DMS53 treated with DMSO at 0.1 percent for 48 hours (cell line): Measurements from ENCODE around the gene CEP170B.
"Not testable (repeated sequence)": the region's sequence is repeated elsewhere in the genome, so short reads cannot be mapped to it uniquely, and the experiment has no call there.

ENCODE experiments used
- DNase-seq: peaks from one replicate; lab custom pipeline; 2025; ENCODE audit not compliant: unreplicated experiment; lab: John Stamatoyannopoulos, UW

Gene CEP170B

DNA sequence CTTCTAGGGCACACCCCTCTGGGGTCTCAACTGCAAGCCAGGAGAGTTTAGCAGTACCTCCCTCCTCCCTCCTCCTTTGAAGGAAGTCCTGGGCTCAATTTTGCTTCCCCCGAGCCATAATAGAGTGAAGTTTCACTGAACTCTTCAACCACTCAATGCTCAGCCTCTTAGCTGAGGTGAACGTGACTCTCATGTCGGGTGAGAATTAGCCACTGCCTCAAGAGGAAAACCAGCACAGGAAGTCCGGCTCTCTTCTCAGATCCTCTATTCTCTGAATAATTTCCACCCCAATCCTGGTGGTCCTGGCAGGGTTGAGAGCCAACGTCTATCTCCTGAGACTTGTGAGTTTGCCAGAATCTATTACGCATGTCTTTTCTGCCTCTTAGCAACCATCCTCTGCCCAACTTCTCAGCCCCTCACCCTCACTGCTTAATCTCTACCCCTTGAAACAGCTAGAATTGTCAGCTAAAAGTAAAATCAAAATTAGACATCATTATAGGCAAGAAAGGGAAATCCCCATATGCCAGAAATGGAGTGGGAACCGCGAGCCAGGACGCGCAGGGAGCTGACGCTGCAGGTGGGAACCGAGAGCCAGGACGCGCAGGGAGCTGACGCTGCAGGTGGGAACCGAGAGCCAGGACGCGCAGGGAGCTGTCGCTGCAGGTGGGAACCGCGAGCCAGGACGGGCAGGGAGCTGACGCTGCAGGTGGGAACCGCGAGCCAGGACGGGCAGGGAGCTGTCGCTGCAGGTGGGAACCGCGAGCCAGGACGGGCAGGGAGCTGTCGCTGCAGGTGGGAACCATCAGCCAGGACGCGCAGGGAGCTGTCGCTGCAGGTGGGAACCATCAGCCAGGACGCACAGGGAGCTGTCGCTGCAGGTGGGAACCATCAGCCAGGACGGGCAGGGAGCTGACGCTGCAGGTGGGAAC lies 39.8 kb downstream of the CEP170B start:
- DNase-seq: not testable (repeated sequence)

DNA sequence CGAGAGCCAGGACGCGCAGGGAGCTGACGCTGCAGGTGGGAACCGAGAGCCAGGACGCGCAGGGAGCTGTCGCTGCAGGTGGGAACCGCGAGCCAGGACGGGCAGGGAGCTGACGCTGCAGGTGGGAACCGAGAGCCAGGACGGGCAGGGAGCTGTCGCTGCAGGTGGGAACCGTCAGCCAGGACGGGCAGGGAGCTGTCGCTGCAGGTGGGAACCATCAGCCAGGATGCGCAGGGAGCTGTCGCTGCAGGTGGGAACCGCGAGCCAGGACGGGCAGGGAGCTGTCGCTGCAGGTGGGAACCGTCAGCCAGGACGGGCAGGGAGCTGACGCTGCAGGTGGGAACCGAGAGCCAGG lies 40.5 kb downstream of the CEP170B start:
- not testable (repeated sequence) for DNase-seq

DNA sequence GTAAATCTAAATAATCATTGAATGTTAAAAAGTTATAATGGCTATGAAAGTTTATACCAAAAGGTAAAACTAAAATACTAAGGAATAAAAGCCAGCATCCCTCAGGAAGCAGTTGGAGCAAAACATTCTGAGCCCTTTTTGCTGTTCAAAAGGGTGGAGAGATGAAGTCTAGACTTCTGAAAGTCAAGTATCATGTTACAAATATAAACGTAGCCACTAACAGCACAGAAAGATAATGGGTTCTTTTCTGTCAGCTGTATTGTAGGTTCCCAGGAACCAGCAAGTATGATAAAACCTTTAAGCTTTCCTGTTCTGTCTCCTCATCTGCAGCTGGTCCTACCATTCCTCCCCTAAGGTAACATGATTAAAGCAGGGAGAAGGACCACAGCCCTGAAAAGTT lies 43.2 kb downstream of the CEP170B start:
- DNase-seq: no peak

- DNase-seq: no peak
Measured at GRCh38 chr14:104912053-104912452, 47.0 kb downstream of the CEP170B start.

GRCh38 chr14:104913435-104913834 lies 48.4 kb downstream of the CEP170B start:
- DNase-seq: no peak

DNA sequence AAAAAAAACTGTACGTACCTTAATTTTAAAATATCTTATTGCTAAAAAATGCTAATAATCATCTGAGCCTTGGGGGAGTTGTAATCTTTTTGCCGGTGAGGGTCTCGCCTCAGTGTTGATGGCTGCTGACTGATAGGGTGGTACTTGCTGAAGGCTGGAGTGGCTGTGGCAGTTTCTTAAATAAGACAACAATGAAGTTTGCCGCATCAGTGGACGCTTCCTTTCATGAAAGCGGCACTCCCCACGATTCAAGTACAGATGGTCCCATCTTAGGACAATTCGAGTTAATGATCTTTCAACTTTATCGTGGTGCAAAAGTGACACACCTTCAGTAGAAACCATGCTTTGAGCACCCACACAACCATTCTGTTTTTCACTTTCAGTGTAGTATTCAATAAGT lies 52.0 kb downstream of the CEP170B start:
- DNase-seq: no peak

- DNase-seq: no peak
Measured at GRCh38 chr14:104917993-104918392, 52.9 kb downstream of the CEP170B start.

DNA sequence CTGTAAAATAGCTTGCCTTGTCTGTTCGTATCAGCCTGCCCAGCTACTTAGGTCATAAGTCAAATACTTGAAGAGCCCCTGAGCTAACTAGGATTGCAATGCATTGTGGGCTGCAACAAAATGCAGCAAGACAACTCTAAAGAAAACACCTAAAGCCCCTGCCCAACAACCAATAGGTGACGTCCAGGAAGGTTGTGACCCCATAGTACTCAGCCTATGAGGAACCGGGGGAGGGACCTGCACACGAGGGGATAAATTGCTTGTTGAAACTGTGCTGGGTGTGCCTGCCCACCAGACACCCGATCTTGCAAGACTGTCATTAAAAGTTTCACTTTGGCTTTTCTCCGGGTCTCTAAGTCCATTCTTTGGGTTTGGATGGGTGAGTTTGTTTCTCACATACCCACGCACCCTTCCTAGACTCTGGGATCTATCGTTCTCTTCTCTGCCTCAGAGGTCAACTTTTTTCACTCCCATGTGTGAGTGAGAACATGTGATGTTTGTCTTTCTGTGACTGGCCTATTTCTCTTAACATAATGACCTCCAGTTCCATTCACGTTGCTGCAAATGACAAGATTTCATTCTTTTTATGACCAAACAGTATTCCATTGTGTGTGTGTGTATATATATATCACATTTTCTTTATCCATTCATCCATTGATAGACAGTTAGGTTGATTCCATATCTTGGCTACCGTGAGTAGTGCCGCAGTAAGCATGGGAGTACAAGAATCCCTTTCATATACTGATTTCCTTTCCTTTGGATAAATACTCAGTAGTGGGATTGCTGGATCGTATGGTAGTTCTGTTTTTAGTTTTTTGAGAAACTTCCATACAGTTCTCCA lies 54.3 kb downstream of the CEP170B start:
- not testable (repeated sequence) for DNase-seq

DNA sequence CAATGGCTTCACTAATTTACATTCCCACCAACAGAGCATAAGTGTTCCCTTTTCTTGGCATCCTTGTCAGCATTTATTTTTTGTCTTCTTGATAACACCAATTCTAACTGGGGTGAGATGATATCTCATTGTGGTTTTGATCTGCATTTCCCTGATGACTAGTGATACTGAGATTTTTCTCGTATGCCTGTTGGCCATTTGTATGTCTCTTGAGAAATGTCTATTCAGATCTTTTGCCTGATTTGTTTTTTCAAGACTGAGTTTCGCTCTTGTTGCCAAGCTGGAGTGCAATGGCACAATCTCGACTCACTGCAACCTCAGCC lies 54.9 kb downstream of the CEP170B start:
- DNase-seq: no peak

DNA sequence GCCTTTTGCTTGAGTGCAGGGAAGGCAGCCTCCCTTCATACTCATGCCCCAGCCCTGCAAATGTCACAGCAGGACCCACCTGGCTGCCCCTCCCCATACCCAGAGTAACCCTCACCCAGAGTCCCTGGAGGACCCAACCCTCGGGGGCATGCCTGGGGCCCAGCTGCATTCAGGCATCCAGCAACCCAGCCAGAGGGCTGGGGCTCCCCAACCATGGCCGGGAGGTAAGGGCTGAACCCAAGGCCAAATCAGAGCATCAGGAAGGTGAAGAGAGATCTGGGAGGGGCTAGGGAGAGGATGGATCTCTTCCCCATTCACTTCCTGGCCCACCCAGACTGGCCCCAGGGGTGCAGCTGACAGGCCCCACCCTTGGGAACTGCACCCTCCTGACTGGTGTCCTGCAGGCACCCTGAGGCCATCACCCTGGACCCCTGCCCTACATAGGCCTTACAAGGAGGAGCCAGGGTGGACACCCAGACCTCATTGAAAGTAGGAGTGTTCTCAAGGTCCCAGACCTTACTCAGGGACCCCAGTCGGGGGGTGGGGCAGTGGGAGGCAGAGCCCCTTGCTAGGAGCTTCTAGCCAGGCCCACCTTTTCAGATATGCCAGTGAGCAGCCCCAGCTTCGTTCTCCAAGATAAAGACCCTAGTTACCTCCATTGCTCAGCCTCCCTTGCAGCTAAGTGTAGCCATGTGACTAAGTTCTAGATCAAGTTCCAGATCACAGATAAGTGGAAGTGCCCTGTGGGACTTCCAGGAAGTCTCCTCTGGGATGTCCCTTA lies 58.8 kb downstream of the CEP170B start:
- DNase-seq: no peak

DNA sequence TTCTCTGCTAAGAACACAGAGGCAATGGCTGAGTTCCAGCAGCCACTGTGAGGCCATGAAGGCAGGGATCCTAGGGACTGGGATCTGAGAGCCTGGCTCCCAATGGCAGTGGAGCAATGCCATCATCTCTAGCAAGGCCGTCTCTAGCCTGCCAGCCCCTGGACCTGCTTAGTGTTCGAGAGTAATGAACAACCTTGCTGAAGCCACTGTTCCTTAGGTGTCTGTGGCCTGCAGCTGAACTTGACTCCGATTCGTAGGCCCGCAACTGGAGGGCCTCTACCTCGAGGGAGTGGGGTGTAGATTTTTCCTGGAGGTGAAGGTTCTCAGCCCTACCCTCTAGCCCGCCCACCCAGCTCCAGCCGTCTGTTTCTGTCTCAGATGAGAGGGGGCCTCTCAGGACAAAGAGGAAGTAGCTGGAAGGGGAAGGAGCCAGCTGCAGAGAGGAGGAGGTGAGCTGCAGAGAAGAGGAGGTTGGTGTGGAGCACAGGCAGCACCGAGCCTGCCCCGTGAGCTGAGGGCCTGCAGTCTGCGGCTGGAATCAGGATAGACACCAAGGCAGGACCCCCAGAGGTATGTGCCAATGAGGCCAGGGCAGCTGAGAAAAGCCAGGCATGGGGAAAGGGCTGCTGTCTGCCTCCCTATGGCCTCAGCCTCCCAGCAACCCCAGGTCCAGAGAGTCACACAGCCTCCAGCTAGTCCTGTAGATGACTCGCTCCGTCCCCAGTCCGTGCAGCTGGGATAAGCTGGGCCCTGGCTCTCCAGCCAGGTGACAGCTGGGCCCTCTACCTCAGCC lies 59.5 kb downstream of the CEP170B start, which contains the start of gene PLD4:
Gene PLD4 (plus strand): TSS at position 459 of the 793 bp plus-strand sequence. CDS start 2,262 bp downstream, outside the sequence.
- DNase-seq: no peak

DNA sequence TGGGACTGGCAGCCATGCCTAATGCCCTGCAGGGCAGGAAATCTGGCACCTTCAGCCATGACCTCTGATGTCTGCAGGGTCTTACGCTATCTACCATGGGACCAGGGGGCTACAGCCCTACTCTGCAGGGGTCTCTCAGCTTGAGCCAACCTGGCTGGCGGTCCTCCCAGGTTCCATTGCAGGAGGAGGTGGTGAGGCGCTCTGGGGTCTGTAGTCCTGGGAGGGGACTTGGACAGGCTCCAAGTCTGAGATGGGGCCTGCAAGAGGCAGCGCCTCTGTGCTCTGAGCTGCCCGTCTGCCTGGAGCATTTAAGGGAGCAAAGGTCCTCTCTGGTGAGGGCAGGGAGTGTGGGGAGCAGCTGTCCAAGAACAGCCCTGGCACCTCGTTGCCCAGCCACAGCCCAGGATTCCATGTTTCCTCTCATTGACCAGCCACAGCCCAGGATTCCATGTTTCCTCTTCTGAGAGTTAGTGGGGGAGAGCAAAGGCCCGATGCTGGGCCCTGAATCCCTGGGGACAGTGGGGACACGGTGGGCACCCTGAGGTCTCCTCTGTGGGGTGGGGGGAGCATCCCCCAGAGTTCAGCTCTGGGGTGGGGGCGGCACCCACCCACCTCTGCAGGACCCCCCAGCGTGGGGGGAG lies 60.3 kb downstream of the CEP170B start:
- DNase-seq: no peak

DNA sequence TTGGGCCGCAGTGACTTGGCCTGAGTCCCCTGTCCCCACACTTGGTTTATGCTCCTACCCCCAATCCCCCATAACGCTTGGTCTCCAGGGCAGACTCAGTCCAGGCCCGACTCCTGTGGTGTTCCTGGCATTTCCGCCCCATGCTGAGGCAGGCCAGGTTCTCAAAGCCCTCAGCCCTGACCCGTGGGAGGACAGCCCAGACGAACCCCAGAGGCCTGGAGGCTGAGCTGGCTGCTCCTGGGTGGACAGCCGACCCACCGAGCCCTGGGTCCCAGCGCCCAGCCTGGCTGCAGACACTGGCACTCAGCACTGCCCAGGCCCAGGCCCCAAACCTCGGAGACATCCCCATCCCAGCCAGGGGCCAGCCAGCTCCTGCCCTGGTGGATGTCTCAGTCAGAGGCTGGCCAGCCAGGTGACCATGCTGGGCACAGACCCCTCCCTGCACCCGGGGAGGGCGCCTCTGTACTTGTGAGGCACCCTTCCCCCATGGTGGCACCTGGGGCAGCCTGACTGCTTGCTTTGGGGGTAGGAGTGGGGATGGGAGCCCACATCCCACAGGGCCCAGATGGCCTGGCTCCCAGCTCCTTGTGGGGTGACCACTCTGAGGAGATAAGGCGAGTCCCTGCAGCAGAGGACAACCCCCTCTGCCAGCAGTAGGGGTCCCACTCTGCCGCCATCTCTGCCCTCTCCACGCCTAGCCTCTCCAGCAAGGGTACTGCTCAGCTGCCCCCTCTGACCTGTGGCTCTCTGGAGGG lies 61.0 kb downstream of the CEP170B start:
- DNase-seq: no peak

- no peak for DNase-seq
Measured at GRCh38 chr14:104926619-104927431, 61.8 kb downstream of the CEP170B start.

- no peak for DNase-seq
Measured at GRCh38 chr14:104927432-104927816, 62.4 kb downstream of the CEP170B start.

- DNase-seq: no peak
Measured at GRCh38 chr14:104927901-104928300, 62.8 kb downstream of the CEP170B start.

GRCh38 chr14:104928391-104929133 lies 63.5 kb downstream of the CEP170B start:
- DNase-seq: no peak
